ENCODE data around the gene ENPP5.

GRCh38 chr6:46190889-46191288 lies 20.1 kb upstream of the ENPP5 start:
- TF ChIP-seq CTCF (tag by site-specific recombination; IDR thresholded peaks at IDR 0.05): no peak
- no peak for TF ChIP-seq REST (tag by site-specific recombination; IDR thresholded peaks at IDR 0.05)
- no peak for TF ChIP-seq ZNF510 (tag by site-specific recombination; IDR thresholded peaks at IDR 0.05; ENCODE audit: insufficient replicate concordance)
- TF ChIP-seq ZNF121 (tag by site-specific recombination; IDR thresholded peaks at IDR 0.05): no peak
- no peak for TF ChIP-seq ZNF335 (tag by site-specific recombination; conservative IDR thresholded peaks at IDR 0.05)
- no peak for TF ChIP-seq ZNF529 (tag by site-specific recombination; IDR thresholded peaks at IDR 0.05; ENCODE audit: insufficient replicate concordance)
- no peak for TF ChIP-seq ZNF514 (tag by site-specific recombination; IDR thresholded peaks at IDR 0.05)
- no peak for TF ChIP-seq ZNF324 (tag by site-specific recombination; IDR thresholded peaks at IDR 0.05)
- no peak for TF ChIP-seq ZFHX2 (tag by site-specific recombination; conservative IDR thresholded peaks at IDR 0.05)

Data from HEK293 (cell line).